Neural cell (in vitro differentiated cells): Measurements from ENCODE around the gene GLI2.

Experiments
- CTCF ChIP-seq: fragments of 450-650 bp; IDR thresholded peaks from 2 replicates; pipeline ENCODE4 v1.5.1; 2014; ENCODE audit warnings: antibody characterized with exemption, mild to moderate bottlenecking, moderate library complexity; ENCODE audit not compliant: poor library complexity, severe bottlenecking
- EZH2 ChIP-seq: fragments of 200-600, 300-800 bp; shearing (Covaris generic), sonication (generic); IDR thresholded peaks from 2 replicates; pipeline ENCODE4 v1.6.1; 2014; ENCODE audit warnings: antibody characterized with exemption, low read length, borderline replicate concordance, mild to moderate bottlenecking; ENCODE audit not compliant: insufficient read depth, poor library complexity, severe bottlenecking
- REST ChIP-seq: IDR thresholded peaks from 2 replicates; pipeline ENCODE4 v1.6.1; 2012; ENCODE audit warnings: borderline replicate concordance

GRCh38 chr2:120751553-120751952 is 15.9 kb downstream of the GLI2 start:
- TF ChIP-seq CTCF (no peak), REST (no peak), EZH2 (no peak)
